Body of pancreas (tissue), 4 donors: Measurements from ENCODE around the gene TBC1D16. TPM values are rescaled to one million over a fixed set of nuclear protein-coding genes. Genes with fewer than 3 reads are reported as not detected.
"Not testable (repeated sequence)": the region's sequence is repeated elsewhere in the genome, so short reads cannot be mapped to it uniquely, and the experiment has no call there.

Experiments used
- ATAC-seq: fragments of 150-250 bp; one replicate; pipeline ENCODE4 v1.9.1; 2016
- DNase-seq, 4 donors: peaks; one replicate each; pipeline ENCODE4 v3.0.0-alpha.2; 2019
- H3K27ac ChIP-seq, 4 donors: fragments of 200-600 bp; sonication (generic); 1 replicate in 3 of 4; 2 replicates in 1 of 4; pipeline versions ENCODE4 v1.5.1 to v1.6.1; 2016 to 2019; ENCODE audit warnings: mild to moderate bottlenecking in 1 of 4, mixed read lengths in 1 of 4, moderate library complexity in 1 of 4
- H3K27me3 ChIP-seq, 2 donors: fragments of 200-600 bp; sonication (generic); one replicate each; pipeline ENCODE4 v1.6.0; 2016; ENCODE audit warnings: mild to moderate bottlenecking in 1 of 2
- H3K36me3 ChIP-seq, 2 donors: fragments of 200-600 bp; sonication (generic); replicated peaks in 1 of 2; 2 replicates each; pipeline ENCODE4 v1.5.1; 2016; ENCODE audit warnings: low read depth in 2 of 2; ENCODE audit not compliant: insufficient read depth in 1 of 2
- H3K4me1 ChIP-seq: fragments of 200-600 bp; sonication (generic); one replicate; pipeline ENCODE4 v1.6.0; 2016
- H3K4me3 ChIP-seq, 2 donors: fragments of 200-600 bp; sonication (generic); 1 replicate in 1 of 2; 2 replicates in 1 of 2; pipeline ENCODE4 v1.5.1; 2016 to 2019
- H3K9me3 ChIP-seq, 3 donors: fragments of 200-600 bp; sonication (generic); 1 replicate in 2 of 3; 2 replicates in 1 of 3; pipeline ENCODE4 v1.5.1; 2016
- CTCF ChIP-seq, 7 experiments: fragments of 450-650 bp in 4 of 7; fragments of 200-600 bp in 3 of 7; sonication (generic) in 3 of 7; IDR thresholded peaks; one replicate each; pipeline ENCODE4 v1.5.1; 2016 to 2019; ENCODE audit warnings: antibody characterized with exemption in 7 of 7
- POLR2A ChIP-seq, 3 donors: fragments of 450-650 bp; IDR thresholded peaks; one replicate each; pipeline ENCODE4 v1.6.1; 2016; ENCODE audit warnings: antibody characterized with exemption in 3 of 3, mild to moderate bottlenecking in 2 of 3
- WGBS, 2 donors: methylation state at CpG; one replicate each; pipeline ENCODE4 v1.1.5; 2017; 5-methylcytosine and 5-hydroxymethylcytosine counted together
- intact Hi-C: fragments of 100-400 bp; cut with DNase I; formaldehyde crosslinking; loops from one replicate; pipeline ENCODE4 v1.15.1; 2023
- total RNA-seq, 2 donors: library from RNA; depleted of rRNA; stranded (reverse); fragments of >200 nt; gene quantifications; one replicate each; pipeline ENCODE4 v1.1.0, GENCODE V29; 2016

Gene TBC1D16
- total RNA-seq, 2 donors from 2014 or later: 21.0 to 37.2 TPM

- no peaks in the 10 kb centered on the region for H3K4me1 ChIP-seq
- ATAC-seq (no peak), DNase-seq (no peak)
- H3K4me3 ChIP-seq: no peak overlapping the region
- H3K36me3 ChIP-seq: no peaks in the 10 kb centered on the region
- no peak for TF ChIP-seq POLR2A (IDR thresholded peaks at IDR 0.05)
- TF ChIP-seq CTCF (IDR thresholded peaks at IDR 0.05): no peak
- no peak overlapping the region for H3K27ac ChIP-seq
- intact Hi-C loops: no loop called here
- H3K27me3 ChIP-seq: no peaks in the 10 kb centered on the region
- WGBS, 2 donors: 78 to 80% methylated on average over 4 of the region's 4 CpGs
- no peaks in the 10 kb centered on the region for H3K9me3 ChIP-seq
These were observed 136.1 kb downstream of the TBC1D16 start for GRCh38 chr17:79899584-79899983.

- H3K9me3 ChIP-seq: no peaks in the 10 kb centered on the region
- intact Hi-C loops: no loop called here
- no peaks in the 10 kb centered on the region for H3K36me3 ChIP-seq
- ATAC-seq (no peak), DNase-seq (no peak)
- H3K27ac ChIP-seq: no peak overlapping the region
- H3K27me3 ChIP-seq: no peaks in the 10 kb centered on the region
- H3K4me3 ChIP-seq: no peak overlapping the region
- no peaks in the 10 kb centered on the region for H3K4me1 ChIP-seq
- 69 to 71% methylated on average over 12 of the region's 12 CpGs for WGBS, 2 donors
- TF ChIP-seq POLR2A (IDR thresholded peaks at IDR 0.05) (no peak), CTCF (IDR thresholded peaks at IDR 0.05) (no peak)
These were observed 138.2 kb downstream of the TBC1D16 start for GRCh38 chr17:79897243-79898063.

- DNase-seq, ATAC-seq, H3K4me3 ChIP-seq, H3K36me3 ChIP-seq, H3K4me1 ChIP-seq, H3K9me3 ChIP-seq, H3K27ac ChIP-seq, H3K27me3 ChIP-seq, intact Hi-C loops: not testable (repeated sequence)
- WGBS, 2 donors: 77 to 79% methylated on average over 4 of the region's 4 CpGs
These were observed 142.2 kb downstream of the TBC1D16 start for GRCh38 chr17:79893457-79893856.

- TF ChIP-seq CTCF (IDR thresholded peaks at IDR 0.05): no peak
- DNase-seq (no peak), ATAC-seq (no peak)
- Histone ChIP-seq H3K4me3 (no peak overlapping the region), H3K27ac (no peak overlapping the region), H3K4me1 (peaks cover 5% of the 10 kb centered on the region), H3K9me3 (no peaks in the 10 kb centered on the region), H3K36me3 (no peaks in the 10 kb centered on the region), H3K27me3 (no peaks in the 10 kb centered on the region)
- intact Hi-C loops: no loop called here
- WGBS, 2 donors: 67 to 71% methylated on average over 9 to 11 of the region's 11 CpGs
These were observed 143.0 kb downstream of the TBC1D16 start for GRCh38 chr17:79892457-79893241.

DNA sequence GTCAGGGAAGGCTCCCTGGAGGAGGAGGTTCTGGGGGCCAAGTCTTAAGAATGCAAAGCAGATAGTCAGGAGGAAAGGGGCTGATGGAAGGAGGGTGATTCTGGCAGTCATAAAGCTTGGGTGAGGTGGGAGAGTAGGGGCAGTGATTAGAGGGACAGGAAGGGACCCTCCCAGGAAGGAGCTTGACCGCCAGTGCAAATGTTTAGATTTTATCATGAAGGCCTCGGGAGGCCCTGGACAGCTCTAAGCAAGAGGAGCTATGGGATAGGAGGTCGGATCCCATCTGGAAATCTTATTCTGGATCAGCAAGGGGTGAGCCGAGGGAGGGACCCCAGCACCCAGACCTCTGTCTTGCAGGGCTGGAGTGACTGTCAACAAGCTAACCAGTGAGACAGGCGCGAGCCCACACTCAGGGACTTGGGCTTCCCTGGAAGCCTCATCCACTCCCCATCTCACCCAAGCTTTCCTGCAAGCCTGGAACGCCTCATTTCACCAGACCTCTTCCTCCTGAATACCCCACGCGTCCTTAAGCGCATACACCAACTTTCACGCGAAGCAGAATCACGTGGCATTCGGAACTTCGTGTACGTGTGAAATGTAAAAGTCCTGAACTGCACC, 144.4 kb downstream of the TBC1D16 start:
- no peak overlapping the region for H3K27ac ChIP-seq
- no peaks in the 10 kb centered on the region for H3K9me3 ChIP-seq
- intact Hi-C loops: no loop called here
- H3K27me3 ChIP-seq: no peaks in the 10 kb centered on the region
- DNase-seq (no peak), ATAC-seq (no peak)
- H3K4me3 ChIP-seq: no peak overlapping the region
- 80 to 85% methylated on average over 16 of the region's 16 CpGs for WGBS, 2 donors
- H3K36me3 ChIP-seq: no peaks in the 10 kb centered on the region
- TF ChIP-seq CTCF (IDR thresholded peaks at IDR 0.05): no peak
- TF ChIP-seq POLR2A (IDR thresholded peaks at IDR 0.05): no peak
- H3K4me1 ChIP-seq: peaks cover 5% of the 10 kb centered on the region
